ENCODE results near the gene ADGRG6. TPM values are rescaled to one million over a fixed set of nuclear protein-coding genes. Genes with fewer than 3 reads are reported as not detected.
"Not testable (repeated sequence)": the region's sequence is repeated elsewhere in the genome, so short reads cannot be mapped to it uniquely, and the experiment has no call there.

ADGRG6 gene
- total RNA-seq (2014; rRNA removed; shearing (Covaris generic)) = 0.49 and 0.68 TPM in 2 replicates

- no peak for DNase-seq (ENCODE audit: low spot score)
These were observed at the start of gene ADGRG6 for GRCh38 chr6:142301651-142302391. ADGRG6 (plus strand) TSS chr6:142302007; CDS start chr6:142302330, 323 bp downstream.

GRCh38 chr6:142254513-142254912 lies 47.3 kb upstream of the ADGRG6 start:
- no peak for DNase-seq (ENCODE audit: low spot score)

- no peak for DNase-seq (ENCODE audit: low spot score)
These were observed 46.0 kb upstream of the ADGRG6 start for GRCh38 chr6:142255785-142256184.

GRCh38 chr6:142258305-142258704 lies 43.5 kb upstream of the ADGRG6 start:
- DNase-seq (ENCODE audit: low spot score) = no peak

- DNase-seq (ENCODE audit: low spot score) = no peak
These were observed 43.0 kb upstream of the ADGRG6 start for GRCh38 chr6:142258757-142259156.

- no peak for DNase-seq (ENCODE audit: low spot score)
These were observed 41.1 kb upstream of the ADGRG6 start for GRCh38 chr6:142260748-142261147.

- DNase-seq (ENCODE audit: low spot score) = no peak
These were observed 39.6 kb upstream of the ADGRG6 start for GRCh38 chr6:142262231-142262630.

GRCh38 chr6:142265476-142265875 lies 36.3 kb upstream of the ADGRG6 start:
- no peak for DNase-seq (ENCODE audit: low spot score)

GRCh38 chr6:142266060-142266459 lies 35.7 kb upstream of the ADGRG6 start:
- no peak for DNase-seq (ENCODE audit: low spot score)

GRCh38 chr6:142271476-142271875 lies 30.3 kb upstream of the ADGRG6 start:
- DNase-seq (ENCODE audit: low spot score) = no peak

GRCh38 chr6:142274656-142275055 lies 27.2 kb upstream of the ADGRG6 start:
- no peak for DNase-seq (ENCODE audit: low spot score)

GRCh38 chr6:142275236-142276006 lies 26.4 kb upstream of the ADGRG6 start:
- no peak for DNase-seq (ENCODE audit: low spot score)

GRCh38 chr6:142276256-142276655 lies 25.6 kb upstream of the ADGRG6 start:
- DNase-seq (ENCODE audit: low spot score) = no peak

GRCh38 chr6:142279350-142280180 lies 22.2 kb upstream of the ADGRG6 start:
- no peak for DNase-seq (ENCODE audit: low spot score)

- DNase-seq (ENCODE audit: low spot score) = no peak
These were observed 21.5 kb upstream of the ADGRG6 start for GRCh38 chr6:142280265-142280664.

GRCh38 chr6:142280927-142281326 lies 20.9 kb upstream of the ADGRG6 start:
- no peak for DNase-seq (ENCODE audit: low spot score)

GRCh38 chr6:142283138-142283537 lies 18.7 kb upstream of the ADGRG6 start:
- not testable (repeated sequence) for DNase-seq (ENCODE audit: low spot score)

GRCh38 chr6:142284419-142284818 lies 17.4 kb upstream of the ADGRG6 start:
- DNase-seq (ENCODE audit: low spot score) = no peak

GRCh38 chr6:142285235-142286087 lies 16.3 kb upstream of the ADGRG6 start:
- DNase-seq (ENCODE audit: low spot score) = no peak

GRCh38 chr6:142286088-142286409 lies 15.8 kb upstream of the ADGRG6 start:
- DNase-seq (ENCODE audit: low spot score) = no peak

GRCh38 chr6:142289687-142290086 lies 12.1 kb upstream of the ADGRG6 start:
- no peak for DNase-seq (ENCODE audit: low spot score)
